ENCODE data around the gene PLA2G6.

- no peak for TF ChIP-seq CEBPB (IDR thresholded peaks at IDR 0.05)
- no peak for TF ChIP-seq PBX3 (IDR thresholded peaks at IDR 0.05)
- TF ChIP-seq, protein P1, sequence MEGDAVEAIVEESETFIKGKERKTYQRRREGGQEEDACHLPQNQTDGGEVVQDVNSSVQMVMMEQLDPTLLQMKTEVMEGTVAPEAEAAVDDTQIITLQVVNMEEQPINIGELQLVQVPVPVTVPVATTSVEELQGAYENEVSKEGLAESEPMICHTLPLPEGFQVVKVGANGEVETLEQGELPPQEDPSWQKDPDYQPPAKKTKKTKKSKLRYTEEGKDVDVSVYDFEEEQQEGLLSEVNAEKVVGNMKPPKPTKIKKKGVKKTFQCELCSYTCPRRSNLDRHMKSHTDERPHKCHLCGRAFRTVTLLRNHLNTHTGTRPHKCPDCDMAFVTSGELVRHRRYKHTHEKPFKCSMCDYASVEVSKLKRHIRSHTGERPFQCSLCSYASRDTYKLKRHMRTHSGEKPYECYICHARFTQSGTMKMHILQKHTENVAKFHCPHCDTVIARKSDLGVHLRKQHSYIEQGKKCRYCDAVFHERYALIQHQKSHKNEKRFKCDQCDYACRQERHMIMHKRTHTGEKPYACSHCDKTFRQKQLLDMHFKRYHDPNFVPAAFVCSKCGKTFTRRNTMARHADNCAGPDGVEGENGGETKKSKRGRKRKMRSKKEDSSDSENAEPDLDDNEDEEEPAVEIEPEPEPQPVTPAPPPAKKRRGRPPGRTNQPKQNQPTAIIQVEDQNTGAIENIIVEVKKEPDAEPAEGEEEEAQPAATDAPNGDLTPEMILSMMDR (IDR thresholded peaks at IDR 0.05), result no peak
- TF ChIP-seq JUNB (IDR thresholded peaks at IDR 0.05), result no peak
- TF ChIP-seq EP300 (IDR thresholded peaks at IDR 0.05), result no peak
- TF ChIP-seq MYC (IDR thresholded peaks at IDR 0.05; ENCODE audit: borderline replicate concordance, low read length), result no peak
- no peak for TF ChIP-seq RAD21 (conservative IDR thresholded peaks at IDR 0.05 in 1 of 2, IDR thresholded peaks at IDR 0.05 in 1 of 2)
These were observed 114.6 kb downstream of the PLA2G6 start for GRCh38 chr22:38067028-38067415.
